ENCODE data around the gene ZDHHC14.

DNA sequence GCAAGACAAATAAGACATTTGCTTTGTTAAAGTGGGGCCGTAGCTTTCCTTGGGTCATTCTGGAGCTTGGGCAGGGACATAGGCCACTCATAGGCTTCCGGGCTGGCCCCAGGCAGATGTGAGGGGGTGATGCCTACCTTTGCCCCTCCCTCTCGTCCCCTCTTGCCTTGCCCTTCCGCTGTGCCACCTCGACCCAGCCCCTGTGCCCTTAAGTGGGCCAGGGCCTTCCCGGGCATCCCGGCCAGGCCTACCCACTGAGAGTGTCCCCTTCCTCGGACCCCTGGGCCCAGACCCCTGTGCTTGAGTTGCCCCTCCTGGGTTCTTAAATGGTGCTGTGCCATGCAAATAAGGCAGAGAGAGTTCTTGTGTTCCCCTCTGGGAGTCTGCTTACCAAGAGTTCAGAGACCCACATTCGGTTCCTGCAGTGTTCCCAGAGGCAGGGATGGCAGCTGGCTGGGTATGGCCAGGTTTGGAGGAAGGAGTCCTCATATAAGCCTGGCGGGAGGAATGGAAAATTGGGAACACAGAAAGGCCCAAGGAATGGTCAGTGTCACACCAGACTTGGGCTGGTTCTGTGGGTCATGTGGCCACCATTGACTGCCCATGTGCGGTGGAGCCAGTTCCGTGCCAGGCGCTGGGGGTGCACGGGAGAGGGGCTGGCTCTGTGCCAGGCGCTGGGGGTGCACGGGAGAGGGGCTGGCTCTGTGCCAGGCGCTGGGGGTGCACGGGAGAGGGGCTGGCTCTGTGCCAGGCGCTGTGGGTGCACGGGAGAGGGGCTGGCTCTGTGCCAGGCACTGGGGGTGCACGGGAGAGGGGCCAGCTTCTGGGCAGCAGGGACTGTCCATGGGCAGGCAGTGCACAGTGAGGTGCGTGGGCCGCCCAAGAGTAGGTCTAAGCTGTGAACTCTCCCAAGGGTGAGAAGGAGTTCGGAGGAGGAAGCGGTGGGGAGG, 268.6 kb downstream of the ZDHHC14 start:
- TF ChIP-seq, protein P1, sequence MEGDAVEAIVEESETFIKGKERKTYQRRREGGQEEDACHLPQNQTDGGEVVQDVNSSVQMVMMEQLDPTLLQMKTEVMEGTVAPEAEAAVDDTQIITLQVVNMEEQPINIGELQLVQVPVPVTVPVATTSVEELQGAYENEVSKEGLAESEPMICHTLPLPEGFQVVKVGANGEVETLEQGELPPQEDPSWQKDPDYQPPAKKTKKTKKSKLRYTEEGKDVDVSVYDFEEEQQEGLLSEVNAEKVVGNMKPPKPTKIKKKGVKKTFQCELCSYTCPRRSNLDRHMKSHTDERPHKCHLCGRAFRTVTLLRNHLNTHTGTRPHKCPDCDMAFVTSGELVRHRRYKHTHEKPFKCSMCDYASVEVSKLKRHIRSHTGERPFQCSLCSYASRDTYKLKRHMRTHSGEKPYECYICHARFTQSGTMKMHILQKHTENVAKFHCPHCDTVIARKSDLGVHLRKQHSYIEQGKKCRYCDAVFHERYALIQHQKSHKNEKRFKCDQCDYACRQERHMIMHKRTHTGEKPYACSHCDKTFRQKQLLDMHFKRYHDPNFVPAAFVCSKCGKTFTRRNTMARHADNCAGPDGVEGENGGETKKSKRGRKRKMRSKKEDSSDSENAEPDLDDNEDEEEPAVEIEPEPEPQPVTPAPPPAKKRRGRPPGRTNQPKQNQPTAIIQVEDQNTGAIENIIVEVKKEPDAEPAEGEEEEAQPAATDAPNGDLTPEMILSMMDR (IDR thresholded peaks at IDR 0.05): no peak
- no peak for TF ChIP-seq EP300 (IDR thresholded peaks at IDR 0.05)

Data from ovary (tissue), 3 donors.